HG03442 (cell line): ENCODE measurements around the gene BRPF1.

Experiments
- ATAC-seq: cut with Tn5 transposase; IDR thresholded peaks from one replicate; pipeline ENCODE4 v1.9.1; 2021; ENCODE audit warnings: mild to moderate bottlenecking, moderate library complexity; ENCODE audit not compliant: unreplicated experiment

The BRPF1 gene

DNA sequence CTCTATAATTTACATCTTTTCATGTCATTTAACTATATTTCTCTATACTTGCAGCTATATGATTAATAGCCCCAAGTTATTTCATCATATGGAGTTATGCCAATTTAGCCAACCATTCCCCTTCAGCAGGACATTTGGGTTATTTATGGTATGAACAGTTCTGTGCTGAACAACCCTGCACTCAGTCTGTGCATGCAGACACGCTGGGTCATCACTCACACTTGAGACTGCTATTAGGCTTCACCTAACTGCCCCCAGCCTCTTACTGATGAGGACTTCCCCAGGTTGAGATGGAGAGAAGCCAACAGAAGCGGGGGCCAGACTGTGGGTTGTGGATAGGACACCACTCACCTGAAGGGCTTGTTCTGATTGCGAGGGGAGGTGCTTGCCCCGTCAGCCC is 53.4 kb downstream of the BRPF1 start:
- no peak for ATAC-seq

DNA sequence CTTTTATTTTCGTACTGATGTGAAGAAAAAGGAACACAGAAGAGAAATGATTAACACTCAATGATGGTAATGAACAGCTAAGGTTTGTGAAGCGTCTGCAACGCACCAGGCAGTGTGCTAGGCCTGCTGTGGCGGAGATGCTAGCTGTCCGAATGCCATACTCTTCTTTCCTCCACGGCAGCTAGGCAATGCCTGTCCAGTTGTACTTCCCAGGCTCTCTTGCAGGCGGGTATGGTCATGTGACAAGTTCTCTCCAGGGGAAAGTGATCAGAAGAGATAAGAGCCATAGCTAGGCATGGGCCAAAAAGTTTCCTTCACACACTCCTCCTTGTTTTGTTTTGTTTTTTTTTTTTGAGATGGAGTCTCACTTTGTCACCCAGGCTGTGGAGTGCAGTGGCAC is 54.1 kb downstream of the BRPF1 start:
- ATAC-seq = no peak

DNA sequence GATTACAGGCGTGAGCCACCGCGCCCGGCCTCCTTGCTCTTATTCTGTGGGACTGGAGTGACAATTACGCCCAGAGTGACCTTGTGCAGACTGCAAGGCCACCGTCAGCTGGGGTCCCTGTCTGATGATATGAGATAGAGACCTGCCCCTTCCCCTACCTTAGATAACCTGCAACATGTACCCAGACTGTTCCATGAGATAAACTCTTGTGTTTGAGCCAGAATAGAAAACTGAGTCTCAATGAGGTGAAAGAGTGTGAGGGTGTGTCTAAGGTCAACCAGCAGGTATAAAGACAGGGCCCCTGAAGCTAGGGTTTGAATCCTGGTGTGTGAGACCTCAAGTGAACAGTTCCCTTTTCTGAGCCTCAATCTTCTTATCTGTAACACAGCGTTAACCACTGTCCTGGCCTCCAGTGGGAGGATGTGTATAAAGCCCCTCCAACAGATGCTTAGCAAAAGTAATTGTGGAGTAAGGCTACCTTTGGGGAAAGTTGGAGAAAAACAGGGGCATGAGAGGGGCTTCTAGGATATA is 54.7 kb downstream of the BRPF1 start:
- ATAC-seq = no peak

DNA sequence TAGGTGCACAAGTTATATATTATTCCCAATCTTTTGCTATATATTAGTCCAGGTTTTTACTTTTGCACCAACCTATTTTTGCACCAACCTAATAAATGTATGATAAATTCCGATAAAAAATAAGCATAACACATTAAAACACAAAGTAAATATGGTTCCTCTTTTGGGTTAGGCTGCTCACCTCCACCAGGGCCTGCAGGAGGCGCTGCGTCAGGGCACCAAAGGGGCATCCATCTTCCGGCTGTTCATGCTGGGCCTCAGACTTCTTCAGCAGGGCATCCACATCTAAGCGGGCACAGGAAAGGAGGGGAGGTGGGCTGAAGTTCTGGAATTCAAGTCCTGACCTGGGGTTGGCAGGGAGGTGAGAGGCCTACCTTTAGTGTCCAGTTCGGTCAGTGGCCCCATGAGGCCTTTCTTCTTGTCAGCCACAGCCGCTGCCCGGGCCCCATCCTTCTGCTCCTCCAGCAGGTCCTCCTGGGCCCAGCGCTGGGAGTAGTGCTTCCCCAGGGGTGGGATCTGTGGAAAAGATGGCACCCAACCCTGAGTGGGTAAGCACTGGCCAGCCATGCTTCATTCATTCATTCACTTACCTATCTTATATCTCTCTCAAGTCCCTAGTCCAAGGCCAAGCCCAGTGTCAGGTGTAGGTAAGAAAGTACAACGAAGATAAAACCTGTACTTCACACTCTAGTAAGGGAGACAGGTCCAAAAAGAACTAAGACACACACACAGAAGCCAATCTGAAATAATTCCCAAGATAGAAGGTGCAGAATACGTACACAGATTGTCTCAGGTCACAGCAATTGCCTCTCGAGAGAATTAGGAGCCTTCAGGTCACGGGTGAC is 55.5 kb downstream of the BRPF1 start:
- no peak for ATAC-seq

DNA sequence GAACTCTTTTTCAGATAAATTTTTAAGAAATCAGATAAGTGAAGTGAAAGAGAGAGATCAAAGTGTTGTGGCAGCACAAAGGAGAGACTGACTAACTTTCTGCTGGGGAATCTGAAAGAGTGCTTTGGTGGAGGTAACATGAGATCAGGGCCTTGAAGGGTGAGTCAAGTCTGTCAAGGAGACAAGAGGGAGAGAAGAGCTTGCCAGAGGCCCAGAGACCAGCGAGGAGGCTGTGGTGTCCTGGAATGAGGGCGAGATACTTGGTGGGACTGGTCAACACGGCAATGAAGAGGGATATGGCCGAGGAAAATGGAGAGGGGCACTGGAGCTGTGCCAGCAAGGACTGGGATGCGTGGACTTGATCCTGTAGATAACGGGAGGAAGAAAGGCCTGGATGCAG is 56.2 kb downstream of the BRPF1 start:
- ATAC-seq = no peak

DNA sequence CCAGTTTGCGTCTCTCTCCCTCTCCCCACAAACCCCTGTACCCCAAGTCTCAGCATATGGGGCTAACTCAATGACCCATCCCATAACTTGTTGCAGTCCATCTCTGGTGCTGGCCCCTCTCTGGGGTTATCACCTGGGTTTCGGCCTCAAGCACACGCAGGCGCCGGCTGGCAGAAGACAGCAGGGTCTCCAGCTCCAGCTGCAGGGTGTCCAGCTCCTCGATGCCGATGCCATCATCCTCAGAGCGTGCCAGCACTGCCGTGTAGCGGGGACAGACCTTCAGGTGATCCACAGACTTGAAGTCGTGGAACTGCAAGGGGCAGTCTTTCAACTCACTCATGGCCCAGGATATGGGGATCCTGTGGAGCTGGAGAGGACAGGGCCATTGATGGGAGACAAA is 59.6 kb downstream of the BRPF1 start:
- no peak for ATAC-seq

DNA sequence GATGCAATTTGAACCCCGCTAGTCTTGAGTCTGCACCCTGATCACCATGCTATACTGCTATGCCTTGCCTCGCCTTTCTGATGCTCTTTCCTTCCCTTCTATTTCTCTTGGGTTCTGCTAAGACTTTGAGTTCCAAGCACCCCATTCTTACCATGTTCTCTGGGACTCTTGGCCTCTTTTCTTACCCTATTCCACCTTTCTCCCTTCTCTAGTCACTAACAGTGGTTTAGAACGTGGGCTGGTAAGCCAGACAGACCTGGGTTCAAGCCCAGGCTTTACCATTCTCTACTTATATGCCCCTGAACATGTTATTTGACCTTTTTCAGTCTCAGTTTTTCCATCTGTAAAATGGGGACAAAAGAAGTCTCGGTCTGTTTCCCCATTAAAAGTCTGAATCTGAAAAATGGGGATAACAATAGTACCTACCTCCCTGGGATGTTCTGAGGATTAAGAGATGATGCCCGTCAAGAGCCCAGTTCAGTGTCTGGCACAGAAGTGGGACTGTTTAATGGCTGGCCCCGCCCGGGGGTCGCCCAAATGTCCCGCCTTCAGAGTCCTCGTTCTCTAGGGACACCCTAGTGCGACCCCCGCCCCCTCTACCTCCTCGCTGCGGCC is 60.4 kb downstream of the BRPF1 start:
- no peak for ATAC-seq

DNA sequence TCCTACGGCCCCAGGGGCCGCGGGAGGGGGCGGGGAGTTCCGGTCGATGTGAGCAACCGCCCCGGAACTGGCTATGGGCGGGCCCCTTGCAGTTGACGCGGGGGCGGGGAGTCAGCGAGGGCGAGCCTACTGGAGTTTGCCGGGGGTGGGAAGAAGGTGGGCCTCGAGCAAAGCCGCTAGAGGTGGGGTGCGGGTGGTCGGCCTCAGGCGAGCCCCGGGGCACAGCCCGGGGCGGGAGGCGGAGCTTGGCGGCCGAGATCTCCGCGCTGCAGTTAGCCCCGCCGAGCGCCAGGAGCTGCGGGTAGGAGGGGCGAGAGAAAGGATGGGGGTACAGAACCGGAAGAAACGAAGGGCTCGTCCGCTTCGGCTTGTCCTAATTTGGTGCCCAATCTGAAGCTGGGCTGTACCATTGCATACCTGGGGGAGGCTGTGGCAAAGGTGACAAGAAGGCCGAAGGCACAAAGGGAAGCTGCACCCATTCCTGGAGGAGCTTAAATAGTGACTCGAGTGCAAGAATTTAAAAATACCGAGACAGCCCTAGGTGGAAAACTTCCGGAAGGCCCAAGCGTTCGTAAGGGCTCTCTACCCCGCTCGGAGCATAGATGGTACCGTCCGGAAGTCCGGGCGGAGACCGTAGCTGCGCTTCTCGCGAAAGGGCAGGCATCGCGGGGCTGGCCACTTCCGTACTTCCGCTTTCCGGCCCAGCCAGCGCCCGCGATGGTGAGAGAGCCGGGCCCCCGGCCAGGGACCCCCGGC is 61.0 kb downstream of the BRPF1 start, which contains the start of the genes ARPC4 and TADA3:
ARPC4 (plus strand) TSS at position 678 of the 756 bp plus-strand sequence; CDS start at position 718, 40 bp downstream.
TADA3 (minus strand) TSS at position 69 of the 756 bp plus-strand sequence. CDS start 1,007 bp downstream, outside the sequence.
- peak; percentile 76 for ATAC-seq

DNA sequence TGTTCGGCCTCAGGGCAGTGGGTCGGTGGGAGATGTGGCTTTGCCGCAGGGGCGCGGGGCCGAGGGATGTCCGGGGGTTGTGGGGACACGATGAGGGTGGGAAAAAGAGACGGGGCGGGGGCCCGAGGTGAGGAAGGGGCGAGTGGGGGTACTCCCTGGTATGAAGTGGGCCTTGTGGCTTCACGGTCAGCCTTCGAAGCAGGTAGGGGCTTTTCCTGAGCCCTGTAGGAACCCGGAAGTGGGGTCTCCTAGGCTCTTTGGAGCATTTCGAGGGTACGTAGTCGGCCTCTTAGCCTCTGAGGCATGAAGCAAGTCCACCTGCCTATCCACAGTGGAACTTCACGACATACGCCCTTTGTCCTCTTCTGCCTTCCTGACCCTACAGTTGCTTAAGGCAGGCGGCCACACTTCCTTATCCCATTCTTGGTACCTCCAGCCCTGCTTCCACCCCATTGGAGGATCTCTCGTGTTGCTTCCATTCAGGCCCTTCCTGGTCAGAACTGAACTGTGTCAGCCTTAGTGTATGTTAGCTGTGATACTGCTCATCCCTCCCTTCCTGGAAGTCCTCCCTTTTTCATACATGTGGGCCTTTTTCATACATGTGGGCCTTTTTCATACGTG is 61.7 kb downstream of the BRPF1 start:
- no peak for ATAC-seq

DNA sequence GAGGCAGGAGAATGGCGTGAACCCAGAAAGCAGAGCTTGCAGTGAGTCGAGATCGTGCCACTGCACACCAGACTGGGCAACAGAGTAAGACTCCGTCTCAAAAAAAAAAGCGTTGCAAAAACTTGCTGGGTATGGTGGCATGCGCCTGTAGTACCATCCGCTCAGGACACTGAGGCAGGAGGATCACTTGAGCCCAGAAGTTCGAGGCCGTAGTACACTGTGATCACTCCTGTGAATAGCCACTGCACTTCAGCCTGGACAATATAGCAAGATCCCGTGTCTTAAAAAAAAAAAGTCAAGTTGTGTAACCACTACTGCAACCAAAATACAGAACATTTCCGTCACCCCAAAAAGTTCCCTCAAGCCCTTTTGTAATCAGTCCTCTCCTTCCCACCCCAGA is 62.9 kb downstream of the BRPF1 start:
- no peak for ATAC-seq

DNA sequence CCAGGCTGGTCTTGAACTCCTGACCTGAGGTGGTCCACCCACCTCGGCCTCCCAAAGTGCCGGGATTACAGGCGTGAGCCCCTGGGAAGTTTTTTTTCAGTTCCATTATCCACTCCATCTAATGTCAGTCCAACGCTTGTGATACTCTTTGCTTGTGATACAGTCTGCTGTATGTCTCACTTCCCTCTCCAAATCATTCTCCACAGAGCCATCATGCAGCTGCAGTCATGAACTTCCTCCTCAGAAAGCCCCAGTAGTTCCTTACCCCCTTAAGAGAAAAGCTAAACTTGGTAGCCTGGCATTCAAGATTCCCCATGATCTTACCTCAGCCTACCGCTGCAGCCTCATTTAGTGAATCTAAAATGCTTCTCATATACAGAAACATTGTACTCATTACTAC is 63.7 kb downstream of the BRPF1 start:
- no peak for ATAC-seq

DNA sequence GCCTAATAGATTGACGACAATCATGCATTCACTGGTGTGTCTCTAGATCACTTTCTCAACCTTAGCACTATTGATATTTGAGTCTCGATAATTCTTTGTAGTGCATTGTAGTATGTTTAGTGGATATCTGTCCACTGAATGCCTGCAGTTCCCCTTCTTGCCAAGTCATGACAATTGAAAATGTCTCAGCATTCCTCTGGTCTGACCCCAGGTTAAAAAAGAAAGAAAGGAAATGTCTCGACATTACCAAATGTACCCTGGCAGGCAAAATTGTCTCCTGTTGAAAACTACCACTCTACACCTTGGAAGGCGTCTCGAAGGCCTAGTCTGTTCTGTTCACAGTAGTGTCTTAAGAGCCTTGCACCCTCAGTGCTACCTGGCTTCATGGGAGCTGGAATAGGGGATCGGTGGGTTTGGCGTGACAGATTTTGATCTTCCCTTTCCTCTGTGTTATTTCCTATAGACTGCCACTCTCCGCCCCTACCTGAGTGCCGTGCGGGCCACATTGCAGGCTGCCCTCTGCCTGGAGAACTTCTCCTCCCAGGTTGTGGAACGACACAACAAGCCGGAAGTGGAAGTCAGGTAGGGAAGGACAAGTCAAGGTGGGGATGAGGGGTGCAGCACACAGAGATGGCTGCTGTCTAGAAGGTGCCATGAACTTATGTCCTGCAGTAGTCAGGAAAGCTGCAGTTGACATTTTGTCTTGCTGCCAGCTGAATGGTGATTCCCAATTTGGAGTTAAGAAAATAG is 65.8 kb downstream of the BRPF1 start:
- no peak for ATAC-seq
